Stimulated activated CD4-positive, alpha-beta T cell treated with anti-CD3 and anti-CD28 coated beads, Interleukin-4, amount 100 ng/mL, for 48 hours (primary cell): ENCODE results near the gene FUT1.

Source experiments
- DNase-seq, 2 donors: peaks; one replicate each; pipeline ENCODE4 v3.0.0-alpha.2; 2020; ENCODE audit warnings: low read depth in 2 of 2

FUT1 gene

DNA sequence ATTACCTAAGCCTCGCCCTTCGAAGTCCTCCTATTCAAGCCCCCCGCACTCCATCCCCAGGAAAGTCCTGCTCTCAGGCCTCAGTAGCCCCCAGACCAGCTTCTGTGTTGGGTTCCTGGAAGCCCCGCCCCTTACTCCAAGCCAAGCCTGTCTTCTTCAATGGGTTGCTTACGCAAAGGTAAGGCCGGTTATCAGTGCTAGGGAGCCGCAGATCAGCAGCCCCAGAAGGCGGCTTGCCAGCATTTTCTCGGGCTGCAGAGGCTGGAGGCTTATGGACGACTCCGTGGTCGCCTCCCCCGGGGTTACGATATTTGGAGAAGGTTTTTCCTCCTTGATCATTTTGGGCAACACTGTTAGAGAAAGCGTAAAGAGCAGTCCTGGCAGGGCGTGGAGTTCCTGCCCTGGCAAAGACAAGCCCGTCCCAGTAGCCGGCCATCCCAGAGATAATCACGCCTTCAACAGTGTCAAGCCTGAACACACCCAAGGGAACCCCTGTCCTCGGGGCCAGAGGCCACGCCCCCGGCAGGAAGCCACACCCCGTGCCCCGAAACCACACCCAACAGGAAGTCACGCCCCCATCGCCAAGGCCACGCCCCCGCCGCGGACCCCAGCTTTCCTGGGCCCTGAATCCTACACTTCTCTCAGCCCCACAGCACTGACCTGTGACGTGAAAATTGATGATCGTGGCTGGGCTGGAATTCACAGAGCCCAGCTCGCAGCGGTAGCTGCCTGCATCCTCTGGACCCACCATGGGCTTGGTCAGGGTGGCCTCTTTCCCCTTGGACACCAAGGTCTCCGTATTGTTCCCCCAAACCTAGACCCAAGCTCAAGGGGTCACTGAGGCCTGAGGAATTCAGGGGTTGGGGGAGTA lies 11.1 kb downstream of the FUT1 start:
- peak in 1 of 2 donors; percentile 60 for DNase-seq

DNA sequence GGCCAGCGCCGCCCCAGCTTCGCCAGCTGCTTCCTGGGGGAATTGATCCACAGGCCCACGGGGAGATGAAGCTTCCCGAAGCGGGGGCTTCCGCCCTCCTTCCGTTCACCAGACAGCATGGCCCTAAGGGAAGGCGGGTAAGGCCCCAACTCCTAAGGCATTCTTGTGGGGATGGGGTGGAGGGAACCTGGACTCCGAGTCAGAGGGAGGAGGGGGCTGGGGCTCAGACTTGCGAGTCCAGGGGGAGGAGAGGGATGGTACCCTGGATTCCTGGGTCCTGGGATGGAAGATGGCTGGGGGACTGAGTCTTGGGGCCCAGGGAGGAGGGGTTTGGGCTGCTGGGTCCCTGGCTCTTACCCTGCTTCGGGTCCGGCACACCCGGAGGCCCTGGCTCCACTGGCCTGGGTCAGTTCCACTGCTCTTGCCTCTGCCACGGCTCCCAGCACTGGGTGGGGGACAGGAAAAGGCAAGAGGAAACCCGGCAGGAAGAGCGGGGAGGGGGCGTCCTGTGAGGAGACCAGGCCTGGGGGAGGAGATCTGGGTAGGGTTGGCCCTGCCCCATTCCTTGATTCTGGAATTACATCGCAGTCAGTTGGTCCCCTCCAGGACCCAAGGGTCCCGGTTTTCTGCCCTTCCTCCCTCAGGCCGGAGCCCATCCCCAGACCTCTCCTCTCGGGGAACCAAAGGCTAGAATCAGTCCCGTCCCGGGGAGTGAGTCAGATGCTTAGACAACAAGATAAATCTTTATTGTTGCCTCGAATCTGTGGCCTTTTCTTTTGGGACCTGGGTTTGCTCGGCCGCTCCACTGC lies 12.1 kb downstream of the FUT1 start, which contains the start of gene RASIP1:
Gene RASIP1, minus strand, starts transcription at position 447 of the 809 bp plus-strand sequence. Its CDS starts 328 bp downstream, at position 119.
- DNase-seq: no peak

DNA sequence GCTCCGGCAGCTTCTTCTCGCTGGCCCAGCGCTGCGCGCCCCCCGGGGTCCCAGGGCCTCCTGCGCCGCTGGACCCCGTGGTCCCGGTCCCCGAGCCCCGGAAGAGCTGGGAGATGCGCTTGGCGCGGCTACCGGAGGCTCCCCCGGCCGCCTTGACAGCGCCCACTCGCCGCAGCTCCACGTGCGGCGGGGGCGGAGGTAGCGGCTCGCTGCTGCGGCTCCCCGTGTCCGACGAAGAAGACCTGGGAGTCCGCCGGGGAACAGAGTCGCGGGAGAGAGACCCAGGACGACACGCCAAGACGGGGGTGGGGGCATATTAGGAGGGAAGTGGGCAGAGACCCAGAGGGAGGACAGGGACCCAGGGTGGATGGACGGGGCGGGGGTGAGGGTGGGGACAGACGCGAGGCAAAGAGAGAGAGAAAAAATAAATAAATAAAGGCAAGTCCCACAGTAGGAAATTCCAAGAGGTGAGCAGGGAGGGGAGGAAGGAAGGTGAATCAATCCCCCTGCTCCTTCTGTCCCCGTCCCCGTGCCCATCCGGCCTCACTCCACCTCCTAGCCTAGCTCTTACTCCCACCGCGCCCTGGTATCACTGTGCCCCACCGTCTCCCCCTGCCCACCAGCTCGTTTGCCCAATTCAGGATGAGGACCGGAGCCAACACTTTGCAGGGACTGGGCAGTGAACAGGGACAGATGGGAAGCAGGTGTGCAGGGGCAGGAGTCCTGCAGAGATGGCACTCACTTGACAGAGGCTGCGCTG lies 12.9 kb downstream of the FUT1 start:
- no peak for DNase-seq

DNA sequence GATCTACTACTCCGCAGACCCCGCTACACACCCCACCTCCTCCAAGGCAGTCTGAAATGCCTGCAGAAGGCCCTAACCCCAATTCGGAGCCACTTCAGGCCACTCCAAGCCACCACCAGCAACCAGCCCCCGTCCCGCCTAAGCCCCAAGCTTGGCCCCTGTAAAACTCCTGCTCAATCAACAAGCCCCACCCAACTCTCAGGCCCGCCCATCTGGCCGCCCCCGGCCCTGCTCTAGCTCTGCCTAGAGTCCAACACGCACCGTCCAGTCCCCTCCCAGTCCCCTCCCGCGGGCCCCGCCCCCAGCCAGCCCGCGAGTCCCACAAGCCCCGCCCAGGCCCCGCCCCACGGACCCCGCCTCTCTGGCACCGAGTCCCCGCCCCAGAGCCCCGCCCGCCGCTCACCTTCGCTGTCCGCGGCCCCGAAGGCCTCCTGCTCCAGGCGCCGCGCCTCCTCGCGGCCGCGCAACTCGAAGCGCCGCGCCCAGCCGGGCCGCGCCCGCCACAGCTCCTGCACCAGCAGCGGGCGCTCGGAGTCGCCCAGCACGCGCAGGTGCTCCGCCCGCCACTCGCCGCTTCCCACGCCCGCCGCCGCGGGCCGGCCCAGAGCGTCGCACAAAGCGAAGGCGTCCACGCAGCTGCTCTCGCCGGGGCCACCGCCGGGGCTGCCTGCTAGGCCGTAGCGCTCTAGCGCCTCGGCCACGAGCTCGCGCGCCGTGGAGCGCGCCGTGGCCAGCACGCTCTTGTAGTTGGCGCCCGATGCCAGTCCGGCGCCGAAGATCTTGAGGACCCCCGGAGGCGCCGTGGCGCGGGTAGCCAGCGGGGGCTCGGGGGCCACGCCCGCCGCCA lies 13.7 kb downstream of the FUT1 start:
- DNase-seq: peak; percentile 94 to 99

DNA sequence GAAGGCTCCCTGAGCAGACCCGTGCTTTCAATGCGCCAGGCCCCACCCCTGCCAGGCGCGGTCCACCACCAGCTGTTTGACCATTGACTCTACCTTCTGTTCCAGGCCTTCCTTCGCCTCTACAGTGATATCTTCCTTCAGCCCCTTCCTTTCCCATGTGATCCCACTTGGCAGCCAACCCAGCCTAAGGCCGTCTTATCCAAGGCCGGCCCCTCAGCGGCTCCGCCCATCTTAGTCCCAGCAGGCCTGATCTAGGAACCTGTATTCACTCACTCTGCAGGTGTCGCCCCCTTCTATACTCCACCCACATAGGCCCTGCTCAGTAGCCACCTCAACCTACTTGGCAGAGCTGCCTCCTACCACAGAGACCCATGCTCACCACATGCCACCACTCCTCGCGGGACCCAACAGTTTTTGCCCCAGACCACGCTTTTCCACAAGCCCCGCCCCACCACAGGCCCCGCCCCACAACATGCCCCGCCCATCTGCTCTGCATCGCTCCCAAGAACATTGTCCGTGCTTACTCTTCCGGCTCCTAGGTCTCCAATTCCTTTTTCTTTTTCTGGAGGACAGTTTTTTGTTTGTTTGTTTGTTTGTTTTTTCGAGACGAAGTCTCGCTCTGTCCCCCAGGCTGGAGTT lies 15.0 kb downstream of the FUT1 start:
- no peak for DNase-seq

DNA sequence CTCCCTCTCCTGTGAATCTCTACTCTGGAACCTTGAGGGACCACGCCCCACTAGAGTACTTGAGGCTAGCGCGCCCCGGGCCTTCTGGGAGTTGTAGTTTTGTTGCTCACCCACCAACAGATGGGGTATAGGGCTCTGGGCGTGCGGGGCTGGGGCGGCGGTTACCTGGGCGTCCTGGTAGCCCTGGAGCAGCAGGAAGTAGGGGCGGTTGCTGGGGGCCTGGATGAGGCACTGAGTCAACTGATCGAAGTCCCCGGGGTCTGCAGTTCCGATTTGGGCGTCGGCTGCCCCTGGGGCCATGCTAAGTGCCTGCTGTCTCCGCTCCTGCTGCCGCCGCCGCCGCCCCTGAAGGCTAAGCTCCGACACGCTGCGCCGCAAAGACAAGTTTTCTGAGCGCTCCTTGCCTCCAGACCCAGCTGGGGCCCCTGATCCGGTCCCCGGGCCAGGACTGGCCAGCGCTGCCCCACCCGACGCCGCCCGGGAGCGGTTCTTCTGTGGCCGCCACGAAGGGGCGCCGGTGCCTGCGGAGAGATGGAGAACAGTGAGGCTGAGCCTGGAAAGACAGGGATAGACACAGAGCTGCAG lies 17.3 kb downstream of the FUT1 start:
- DNase-seq: no peak

DNA sequence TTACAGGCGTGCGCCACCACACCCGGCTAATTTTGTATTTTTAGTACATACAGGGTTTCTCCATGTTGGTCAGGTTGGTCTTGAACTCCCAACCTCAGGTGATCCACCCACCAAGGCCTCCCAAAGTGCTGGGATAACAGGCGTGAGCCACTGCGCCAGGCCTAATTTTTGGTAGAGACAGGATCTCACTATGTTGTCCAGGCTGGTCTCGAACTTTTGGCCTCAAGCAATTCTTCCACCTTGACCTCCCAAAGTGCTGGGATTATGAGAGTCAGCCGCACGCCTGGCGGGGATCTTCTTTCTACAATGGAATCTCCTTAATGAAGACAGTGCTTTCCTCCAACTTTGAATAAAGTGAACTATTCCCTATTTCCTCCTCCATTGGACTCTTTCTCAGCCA lies 17.8 kb downstream of the FUT1 start:
- DNase-seq: no peak

DNA sequence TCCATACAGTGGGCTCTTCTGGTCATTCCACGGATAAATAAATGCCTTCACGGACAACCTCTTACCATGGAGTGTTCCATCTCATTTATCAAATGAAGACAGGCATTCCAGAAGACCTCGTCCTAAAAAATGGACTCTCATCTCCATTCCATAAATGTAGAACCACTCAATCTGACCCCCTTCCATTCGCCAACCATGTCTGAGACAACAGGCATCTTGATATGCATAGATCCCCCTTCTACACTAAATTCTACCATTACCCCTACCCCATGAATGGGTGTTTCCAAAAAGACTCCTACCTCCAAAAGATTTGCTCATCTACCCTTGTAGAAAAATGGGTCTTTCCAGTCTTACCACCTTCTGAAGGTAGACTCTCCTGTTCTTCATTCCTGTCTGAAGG lies 21.0 kb downstream of the FUT1 start:
- DNase-seq: no peak

DNA sequence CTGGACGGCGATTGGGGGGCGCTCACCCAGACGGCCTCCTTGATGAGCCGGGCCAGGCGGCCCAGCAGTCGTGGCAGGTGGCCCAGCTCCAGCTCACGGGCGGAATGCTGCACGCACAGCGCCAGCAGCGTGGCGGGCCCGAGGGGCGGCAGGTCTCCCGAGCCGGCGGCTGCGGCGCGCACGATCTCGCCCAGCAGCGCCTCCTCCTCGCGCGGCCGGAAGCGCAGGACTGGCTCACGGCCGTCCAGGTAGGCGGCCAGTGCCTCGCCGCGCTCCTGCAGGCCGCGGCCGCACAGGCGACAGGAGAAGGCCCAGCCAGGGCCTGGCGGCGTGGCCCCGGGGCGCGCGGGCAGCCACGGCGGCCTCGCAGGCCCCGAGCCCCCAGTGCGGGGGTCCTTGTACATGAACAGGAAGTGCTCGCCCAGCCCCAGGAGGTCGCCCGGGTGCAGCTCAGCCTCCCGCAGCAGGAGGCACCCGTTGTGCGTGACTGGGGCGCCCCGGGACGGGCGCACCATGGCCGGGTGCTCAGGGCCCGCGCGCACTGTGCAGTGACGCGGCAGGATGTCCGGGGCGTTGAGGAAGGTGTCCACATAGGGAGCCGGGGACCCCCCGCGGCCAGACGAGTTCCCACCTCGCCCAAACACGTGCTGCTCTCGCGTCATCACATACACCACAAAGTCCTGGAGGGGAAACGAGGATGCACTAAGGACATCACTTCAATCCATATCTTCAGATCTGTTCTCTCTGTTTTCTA lies 23.4 kb downstream of the FUT1 start:
- no peak for DNase-seq

DNA sequence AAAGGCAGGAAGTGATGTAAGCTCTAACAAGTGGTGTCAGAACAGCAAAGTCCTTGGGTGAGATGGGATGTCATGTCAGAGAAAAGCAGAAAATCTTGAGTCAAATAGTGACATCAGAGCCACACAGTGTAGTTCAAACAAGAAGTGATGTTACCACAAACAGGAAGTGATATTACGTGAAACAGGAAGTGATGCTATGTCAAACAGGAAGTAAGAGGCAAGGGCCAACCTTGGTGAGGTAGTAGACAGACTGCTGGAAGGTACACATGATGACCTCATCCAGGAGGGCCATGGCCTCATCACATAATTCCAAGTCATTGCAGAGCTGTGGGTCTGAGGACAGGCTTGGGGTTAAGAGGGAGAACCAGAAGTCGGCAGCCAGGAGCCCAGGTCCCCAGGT lies 25.9 kb downstream of the FUT1 start:
- no peak for DNase-seq

DNA sequence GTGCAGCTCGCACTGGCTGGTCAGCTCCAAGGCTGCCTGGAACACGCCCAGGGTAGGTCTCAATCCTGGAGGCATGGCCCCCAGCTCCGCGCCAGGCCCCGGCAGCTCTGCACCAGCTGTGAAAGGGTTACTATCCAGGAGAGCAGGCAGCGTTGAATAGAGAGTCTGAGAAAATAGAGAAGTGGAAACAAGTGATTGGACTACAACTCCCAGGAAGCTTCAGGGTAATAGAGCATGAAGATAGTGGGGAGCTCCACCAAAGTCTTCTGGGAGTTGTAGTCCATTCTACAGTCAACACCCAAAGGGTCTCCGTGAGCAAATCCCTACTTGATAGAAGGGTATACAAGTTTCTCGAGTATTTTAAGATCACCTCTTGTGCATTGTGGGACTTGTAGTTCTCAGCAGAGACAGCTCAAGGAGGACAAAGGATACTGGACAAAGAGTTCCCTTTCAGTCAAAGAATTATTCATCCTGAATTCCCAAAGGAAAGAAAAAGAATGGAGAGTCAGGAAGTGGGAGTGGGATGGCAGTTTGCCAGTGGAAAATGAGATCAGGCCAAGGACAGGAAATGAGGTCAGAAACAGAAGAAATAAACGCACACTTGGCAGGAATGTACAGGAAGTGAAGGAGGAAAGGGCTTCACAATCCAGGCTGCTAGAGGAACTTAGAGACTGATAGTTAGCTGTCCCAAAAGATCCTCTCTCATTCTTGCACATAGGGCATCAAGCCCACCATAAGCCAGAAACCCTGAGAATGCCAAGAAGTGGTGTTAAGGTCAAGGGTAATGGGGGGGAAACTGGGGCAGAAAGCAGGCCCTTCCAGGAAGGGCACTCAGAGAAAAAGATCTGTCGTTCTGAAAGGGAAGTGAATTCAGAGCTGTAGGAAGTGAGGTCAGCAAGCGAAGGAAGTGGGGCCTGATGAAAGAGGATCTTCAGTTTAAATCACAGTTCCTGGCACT lies 27.4 kb downstream of the FUT1 start:
- no peak for DNase-seq

DNA sequence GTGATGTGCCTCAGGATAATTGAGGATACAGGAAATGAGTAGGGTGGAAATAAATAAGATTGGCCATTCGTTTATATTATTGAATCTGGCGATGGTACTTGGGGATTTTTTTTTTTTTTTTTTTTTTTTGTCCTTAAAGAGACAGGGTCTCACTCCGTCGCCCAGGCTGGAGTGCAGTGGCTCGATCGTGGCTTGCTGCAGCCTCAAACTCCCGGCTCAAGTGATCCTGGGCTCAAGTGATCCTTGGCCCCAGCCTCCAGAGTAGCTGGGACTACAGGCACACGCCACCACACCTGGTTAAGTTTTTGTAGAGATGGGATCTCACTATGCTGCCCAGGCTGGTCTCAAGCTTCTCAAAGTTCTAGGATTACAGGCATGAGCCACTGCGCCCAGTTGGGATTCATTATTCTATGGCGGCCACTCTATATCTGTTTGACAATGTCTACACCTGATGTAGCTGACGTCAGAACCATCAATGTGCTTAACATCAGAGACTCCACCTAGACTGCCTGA lies 30.2 kb downstream of the FUT1 start:
- DNase-seq: no peak

DNA sequence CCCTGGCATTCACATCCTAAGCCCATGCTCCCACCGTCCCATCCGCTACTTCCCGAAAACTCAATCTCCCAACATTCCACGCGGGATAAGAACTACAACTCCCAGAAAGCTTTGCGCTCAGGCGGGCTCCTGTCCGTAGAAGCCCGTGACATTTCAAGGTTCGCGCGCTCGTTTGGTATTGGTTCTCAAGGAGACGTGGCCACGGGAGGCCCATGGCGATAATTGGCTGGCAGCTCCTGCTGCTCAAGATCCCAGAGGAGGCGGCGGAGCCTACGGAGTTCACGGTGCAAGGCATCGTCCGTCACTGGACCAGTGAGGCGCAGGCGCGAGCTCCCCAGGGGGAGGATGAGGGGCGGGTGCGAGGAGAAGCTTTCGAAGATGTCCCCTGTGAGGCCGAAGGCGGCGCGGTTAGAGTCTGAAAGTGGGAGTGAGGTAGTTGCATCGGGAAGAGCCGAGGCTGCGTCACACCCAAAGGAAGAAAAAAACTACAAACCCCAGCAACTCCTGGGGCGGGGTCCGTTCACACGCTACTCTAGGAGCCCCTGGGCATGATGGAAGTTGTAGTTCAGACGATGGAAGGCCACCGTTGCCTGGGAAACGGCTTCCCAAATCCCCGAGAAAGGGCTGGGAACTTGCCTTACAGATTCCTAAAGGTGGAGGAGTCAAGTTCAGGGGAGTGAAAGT lies 31.7 kb downstream of the FUT1 start:
- DNase-seq: peak; percentile 84 to 92

DNA sequence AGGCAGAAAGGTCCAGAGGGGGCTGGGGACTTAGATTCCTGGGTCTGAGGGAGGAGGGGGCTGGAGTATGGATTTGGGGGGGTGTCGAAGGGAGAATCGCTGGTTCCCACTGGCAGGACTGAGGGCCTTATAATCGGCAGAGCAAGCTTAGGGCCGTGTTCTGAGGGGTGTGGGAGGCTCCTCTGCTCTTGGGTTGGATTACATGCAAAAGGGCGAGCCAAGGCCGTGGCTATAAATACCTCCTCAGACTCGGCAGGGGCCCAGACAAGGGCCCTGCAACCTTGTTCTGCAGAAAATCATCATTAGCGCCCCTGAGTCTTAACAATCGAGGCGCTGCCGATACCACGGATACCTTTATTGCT lies 32.2 kb downstream of the FUT1 start:
- DNase-seq: no peak

DNA sequence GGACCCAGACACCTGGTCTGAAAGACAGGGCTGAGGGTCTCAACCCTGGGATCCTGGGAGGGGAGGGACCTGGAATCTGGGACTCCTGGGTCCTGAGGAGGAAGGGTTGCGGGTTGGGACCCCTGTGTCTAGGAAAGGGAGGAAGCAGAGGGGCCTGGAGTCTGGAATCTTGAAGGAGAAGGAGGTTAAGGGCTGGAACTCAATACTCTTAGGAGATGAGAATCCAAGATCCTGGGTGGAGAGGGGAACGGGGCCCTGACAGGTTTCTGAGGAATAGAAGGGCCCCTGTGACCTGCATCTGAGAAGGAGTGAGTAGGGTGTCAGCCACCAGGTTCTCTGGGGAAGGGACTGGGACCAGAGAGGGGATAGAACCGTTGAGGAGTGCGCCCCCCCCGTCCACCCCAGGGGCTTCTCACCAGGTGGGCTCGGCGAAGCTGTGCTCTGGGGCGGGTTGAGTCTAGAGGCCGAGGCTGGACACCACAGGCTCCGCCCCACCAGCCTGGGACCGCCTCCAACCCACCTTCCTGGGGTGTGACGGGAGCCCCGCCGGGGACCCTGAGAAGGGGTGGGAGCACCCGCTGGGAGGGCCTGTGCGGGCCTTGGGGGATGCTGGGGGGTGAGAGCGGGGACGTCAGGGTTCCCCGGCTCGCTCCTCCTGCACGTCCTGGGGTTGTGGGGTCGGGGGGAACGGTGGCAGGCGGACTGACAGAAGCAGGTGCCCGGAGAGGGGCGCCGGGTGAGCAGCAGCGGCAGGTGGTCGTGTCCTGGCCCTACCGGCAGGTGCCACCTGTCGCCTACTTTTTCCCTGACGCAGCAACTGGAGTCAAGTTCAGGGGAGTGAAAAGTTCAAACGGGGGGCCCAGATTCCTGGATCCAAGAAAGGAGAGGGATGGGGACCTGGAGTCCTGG lies 32.9 kb downstream of the FUT1 start, which contains the start of gene MAMSTR:
Gene MAMSTR, minus strand, starts transcription at position 463 of the 909 bp plus-strand sequence. CDS start 694 bp downstream, outside the sequence.
- no peak for DNase-seq

DNA sequence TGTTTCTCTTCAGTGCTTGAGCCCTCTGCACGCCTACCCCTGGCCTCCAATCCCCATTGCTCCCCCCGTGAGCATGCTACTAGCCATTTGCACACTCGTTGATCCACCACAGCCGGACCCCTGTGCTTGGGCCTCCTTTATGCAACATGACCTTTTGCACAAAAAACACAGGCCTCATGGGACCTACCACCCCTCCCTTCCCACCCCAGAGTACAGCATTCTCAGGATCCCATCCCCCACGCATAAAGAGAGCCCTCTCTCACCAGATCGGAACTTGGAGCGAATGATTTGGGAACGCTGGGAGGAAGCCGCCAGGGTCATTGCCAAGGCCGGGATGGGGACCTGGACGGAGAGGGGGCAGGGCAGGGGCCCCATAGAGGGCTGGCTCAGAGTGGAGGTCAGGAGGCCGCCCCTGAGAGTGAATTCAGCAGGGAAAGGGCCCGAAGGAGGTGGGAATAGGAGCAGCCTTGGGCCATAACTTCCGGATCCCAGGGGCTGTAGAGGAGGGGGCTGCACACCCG lies 33.7 kb downstream of the FUT1 start:
- no peak for DNase-seq
